ENCODE data around the gene PCF11.

The PCF11 gene, protein sequence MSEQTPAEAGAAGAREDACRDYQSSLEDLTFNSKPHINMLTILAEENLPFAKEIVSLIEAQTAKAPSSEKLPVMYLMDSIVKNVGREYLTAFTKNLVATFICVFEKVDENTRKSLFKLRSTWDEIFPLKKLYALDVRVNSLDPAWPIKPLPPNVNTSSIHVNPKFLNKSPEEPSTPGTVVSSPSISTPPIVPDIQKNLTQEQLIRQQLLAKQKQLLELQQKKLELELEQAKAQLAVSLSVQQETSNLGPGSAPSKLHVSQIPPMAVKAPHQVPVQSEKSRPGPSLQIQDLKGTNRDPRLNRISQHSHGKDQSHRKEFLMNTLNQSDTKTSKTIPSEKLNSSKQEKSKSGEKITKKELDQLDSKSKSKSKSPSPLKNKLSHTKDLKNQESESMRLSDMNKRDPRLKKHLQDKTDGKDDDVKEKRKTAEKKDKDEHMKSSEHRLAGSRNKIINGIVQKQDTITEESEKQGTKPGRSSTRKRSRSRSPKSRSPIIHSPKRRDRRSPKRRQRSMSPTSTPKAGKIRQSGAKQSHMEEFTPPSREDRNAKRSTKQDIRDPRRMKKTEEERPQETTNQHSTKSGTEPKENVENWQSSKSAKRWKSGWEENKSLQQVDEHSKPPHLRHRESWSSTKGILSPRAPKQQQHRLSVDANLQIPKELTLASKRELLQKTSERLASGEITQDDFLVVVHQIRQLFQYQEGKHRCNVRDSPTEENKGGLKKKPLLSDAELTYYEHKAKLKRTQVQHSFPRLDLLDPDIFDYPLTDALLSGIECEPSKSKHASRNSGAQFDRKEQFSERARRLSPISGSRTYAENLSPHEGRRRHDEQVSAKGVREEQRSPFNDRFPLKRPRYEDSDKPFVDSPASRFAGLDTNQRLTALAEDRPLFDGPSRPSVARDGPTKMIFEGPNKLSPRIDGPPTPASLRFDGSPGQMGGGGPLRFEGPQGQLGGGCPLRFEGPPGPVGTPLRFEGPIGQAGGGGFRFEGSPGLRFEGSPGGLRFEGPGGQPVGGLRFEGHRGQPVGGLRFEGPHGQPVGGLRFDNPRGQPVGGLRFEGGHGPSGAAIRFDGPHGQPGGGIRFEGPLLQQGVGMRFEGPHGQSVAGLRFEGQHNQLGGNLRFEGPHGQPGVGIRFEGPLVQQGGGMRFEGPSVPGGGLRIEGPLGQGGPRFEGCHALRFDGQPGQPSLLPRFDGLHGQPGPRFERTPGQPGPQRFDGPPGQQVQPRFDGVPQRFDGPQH (N-terminal part only)

DNA sequence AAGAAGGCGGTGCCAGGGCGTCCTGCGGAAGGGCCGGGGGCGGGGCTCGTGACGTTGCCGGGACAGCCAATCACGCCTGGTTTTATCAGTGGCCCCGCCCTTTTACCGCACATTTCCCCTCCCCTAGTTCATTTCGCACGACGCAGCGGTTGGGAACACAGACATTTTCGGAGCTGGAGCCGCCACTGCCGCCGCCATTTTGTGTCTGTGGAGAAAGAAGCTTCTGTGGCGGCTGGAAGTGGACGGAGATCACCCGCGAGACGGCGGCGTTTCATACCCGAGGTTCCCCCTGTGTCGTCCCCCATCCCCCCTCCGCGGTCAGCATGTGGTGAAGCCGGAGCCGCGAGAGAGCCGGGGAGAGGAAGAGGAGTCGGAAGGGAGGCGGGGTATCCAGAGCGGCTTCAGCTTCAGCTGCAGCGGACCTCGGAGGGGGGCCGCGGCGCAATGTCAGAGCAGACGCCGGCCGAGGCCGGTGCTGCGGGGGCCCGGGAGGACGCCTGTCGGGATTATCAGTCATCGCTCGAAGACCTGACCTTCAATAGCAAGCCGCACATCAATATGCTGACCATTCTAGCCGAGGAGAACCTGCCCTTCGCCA, at the start of gene PCF11:
PCF11 (plus strand) TSS at position 136 of the 598 bp plus-strand sequence; CDS start at position 445, 309 bp downstream.
- Histone ChIP-seq H3K9me3 (ENCODE audit: control insufficient read depth, insufficient read depth, low read length) (no peaks in the 10 kb centered on the region), H3K9ac (ENCODE audit: low read depth, low read length) (peak within 1 kb of the TSS; percentile 100), H3K4me1 (ENCODE audit: insufficient read depth, low read length) (peaks cover 6% of the 10 kb centered on the region)

DNA sequence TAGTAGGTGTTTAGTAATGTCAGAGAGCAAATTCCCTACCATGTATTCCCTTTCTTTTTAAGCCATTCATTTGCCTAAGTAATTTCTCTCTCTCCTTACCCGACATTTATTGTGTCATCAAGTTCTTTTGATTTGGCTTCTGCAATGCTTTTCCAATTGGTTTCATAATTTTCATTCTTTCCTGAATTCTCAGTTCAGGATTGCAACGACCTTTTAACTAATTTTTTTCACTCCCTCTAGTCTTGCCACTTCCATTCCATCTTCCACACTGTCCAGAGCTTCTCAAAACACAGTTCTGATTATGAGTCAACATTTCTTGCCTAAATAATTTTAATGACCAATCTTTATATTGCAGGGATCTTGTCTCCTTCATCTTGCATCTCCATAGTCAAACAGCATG, 44.0 kb upstream of the PCF11 start:
- H3K9me3 ChIP-seq (ENCODE audit: control insufficient read depth, insufficient read depth, low read length): no peaks in the 10 kb centered on the region
- no peaks in the 10 kb centered on the region for H3K36me3 ChIP-seq (ENCODE audit: insufficient read depth, low read length)
- H3K4me1 ChIP-seq (ENCODE audit: insufficient read depth, low read length): peaks cover 8% of the 10 kb centered on the region
- no peak overlapping the region for H3K9ac ChIP-seq (ENCODE audit: low read depth, low read length)

More for the DNA sequence above, at the start of gene PCF11:
- H3K36me3 ChIP-seq (ENCODE audit: insufficient read depth, low read length): no peaks in the 10 kb centered on the region

DNA sequence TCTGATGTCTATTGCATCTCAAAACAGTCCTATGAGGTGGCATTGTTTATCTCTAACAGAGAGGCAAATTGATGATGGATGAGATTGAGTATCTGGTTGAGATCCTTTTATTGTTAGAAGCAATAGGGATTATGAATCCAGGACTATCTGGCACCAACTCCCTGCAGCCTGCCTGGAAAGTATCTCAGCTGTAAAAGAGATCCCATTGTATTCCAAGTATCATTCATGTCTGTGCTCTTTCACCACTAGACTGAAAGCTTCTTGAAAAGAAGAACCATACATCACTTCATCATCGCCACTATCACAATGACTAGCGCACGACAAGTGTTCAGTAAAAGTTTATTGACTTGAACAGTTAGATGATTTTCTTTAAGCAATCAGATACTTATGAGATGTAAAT, 41.9 kb upstream of the PCF11 start:
- no peaks in the 10 kb centered on the region for H3K9me3 ChIP-seq (ENCODE audit: control insufficient read depth, insufficient read depth, low read length)
- H3K9ac ChIP-seq (ENCODE audit: low read depth, low read length): no peak overlapping the region
- H3K4me1 ChIP-seq (ENCODE audit: insufficient read depth, low read length): peaks cover 8% of the 10 kb centered on the region
- no peaks in the 10 kb centered on the region for H3K36me3 ChIP-seq (ENCODE audit: insufficient read depth, low read length)

DNA sequence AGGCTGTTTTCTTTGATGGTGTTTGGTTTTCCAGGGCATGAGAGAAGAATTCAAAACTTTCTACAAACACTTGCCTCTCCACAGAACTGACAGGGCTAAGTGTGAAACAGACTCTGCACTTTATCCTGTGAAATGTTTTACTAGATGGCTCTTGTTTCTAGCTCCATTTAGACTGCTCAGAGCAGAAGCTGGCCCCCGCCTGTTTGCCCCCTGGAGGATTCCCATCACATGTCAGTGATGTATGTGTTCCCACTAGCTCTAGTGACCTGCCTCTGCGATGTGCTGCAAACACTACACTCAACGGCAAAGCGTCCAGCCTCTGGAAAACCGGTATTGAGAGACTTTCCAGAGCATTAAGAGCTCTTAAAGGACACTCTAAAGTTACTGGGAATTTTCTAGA, 41.4 kb upstream of the PCF11 start:
- Histone ChIP-seq H3K9ac (ENCODE audit: low read depth, low read length) (no peak overlapping the region), H3K36me3 (ENCODE audit: insufficient read depth, low read length) (no peaks in the 10 kb centered on the region), H3K4me1 (ENCODE audit: insufficient read depth, low read length) (peaks cover 8% of the 10 kb centered on the region), H3K9me3 (ENCODE audit: control insufficient read depth, insufficient read depth, low read length) (no peaks in the 10 kb centered on the region)

DNA sequence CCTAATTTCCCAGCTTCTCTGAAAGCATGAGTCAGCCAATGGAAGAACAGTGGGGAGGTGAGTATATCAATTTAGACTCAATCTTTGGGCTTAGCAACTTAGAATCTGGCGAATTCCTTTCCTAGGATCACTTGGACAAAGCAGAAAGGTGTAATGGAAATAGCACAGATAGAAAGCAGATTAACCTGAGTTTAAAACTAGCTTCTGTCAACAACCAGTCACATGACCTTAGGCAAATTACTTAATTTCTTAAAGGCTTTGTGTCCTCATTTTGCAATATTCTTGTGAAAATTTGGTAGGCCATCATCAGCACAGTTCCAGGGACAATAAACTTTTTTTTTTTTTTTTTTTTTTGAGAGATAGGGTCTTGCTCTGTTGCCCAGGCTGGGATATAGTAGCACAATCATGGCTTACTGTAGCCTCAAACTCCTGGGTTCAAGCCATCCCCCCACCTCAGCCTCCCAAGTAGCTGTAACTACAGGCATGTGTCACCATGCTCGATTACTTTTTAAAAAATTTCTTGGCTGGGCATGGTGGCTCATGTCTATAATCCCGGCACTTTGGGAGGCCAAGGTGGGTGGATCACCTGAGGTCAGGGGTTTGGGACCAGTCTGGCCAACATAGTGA, 40.8 kb upstream of the PCF11 start:
- Histone ChIP-seq H3K9me3 (ENCODE audit: control insufficient read depth, insufficient read depth, low read length) (no peaks in the 10 kb centered on the region), H3K9ac (ENCODE audit: low read depth, low read length) (no peak overlapping the region), H3K4me1 (ENCODE audit: insufficient read depth, low read length) (peaks cover 8% of the 10 kb centered on the region), H3K36me3 (ENCODE audit: insufficient read depth, low read length) (no peaks in the 10 kb centered on the region)

DNA sequence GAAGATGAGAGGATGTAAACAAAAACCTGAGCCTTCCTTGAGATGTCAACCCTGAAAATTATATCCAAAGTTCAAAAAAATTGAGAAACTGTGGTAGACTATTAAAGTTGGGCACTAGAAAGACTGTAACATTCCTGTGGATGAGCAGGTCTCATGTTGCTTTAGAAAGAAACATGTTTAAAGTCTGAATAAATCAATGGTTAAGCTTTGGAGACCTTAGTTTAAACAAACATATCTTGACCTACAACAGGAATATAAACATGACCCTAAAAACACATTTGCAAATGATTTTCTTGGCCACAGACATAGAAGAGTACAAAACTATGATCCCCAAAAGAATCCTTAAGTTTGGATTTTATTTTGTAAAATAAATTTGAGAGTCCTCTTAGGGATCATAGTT, 38.1 kb upstream of the PCF11 start:
- no peaks in the 10 kb centered on the region for H3K36me3 ChIP-seq (ENCODE audit: insufficient read depth, low read length)
- H3K9me3 ChIP-seq (ENCODE audit: control insufficient read depth, insufficient read depth, low read length): no peaks in the 10 kb centered on the region
- H3K9ac ChIP-seq (ENCODE audit: low read depth, low read length): no peak overlapping the region
- peaks cover 8% of the 10 kb centered on the region for H3K4me1 ChIP-seq (ENCODE audit: insufficient read depth, low read length)

DNA sequence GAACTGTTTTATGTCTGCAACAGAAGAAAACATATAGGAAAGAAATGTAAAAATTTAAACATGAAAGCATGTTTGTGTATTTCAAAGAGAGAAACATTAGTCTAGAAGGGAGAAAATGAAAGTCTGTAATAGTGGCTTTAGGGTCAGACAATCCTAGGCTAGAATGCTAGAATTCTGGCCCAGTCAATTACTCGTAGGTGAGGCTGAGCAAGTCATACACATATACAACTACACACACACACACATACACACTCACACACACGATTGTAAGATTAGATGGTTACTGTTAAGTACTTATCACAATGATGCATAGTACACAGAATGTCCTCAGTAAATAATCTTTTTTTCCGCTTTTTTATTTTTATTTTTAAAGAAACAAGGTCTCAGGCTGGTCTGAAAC, 37.7 kb upstream of the PCF11 start:
- H3K9ac ChIP-seq (ENCODE audit: low read depth, low read length): no peak overlapping the region
- peaks cover 8% of the 10 kb centered on the region for H3K4me1 ChIP-seq (ENCODE audit: insufficient read depth, low read length)
- H3K36me3 ChIP-seq (ENCODE audit: insufficient read depth, low read length): no peaks in the 10 kb centered on the region
- H3K9me3 ChIP-seq (ENCODE audit: control insufficient read depth, insufficient read depth, low read length): no peaks in the 10 kb centered on the region

DNA sequence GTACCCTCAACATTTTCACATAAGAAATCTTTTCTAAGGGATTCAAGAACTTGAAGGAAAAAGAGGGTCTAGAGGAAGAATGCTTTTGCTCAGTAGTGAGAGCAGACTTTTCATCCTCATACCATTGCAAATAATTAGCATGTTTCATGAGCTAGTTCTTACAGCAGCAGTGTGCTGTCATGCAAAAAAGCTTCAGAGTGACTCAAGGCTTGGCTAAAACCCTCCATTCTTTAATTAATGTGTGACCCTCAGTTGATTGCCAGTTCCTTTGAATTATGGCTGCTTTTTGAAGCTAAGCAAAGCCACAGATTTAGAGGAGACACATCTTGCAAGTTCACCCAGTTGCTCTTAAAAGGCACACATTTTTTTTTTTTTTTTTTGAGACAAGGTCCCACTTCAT, 36.6 kb upstream of the PCF11 start:
- H3K9ac ChIP-seq (ENCODE audit: low read depth, low read length): no peak overlapping the region
- peaks cover 7% of the 10 kb centered on the region for H3K4me1 ChIP-seq (ENCODE audit: insufficient read depth, low read length)
- no peaks in the 10 kb centered on the region for H3K36me3 ChIP-seq (ENCODE audit: insufficient read depth, low read length)
- H3K9me3 ChIP-seq (ENCODE audit: control insufficient read depth, insufficient read depth, low read length): no peaks in the 10 kb centered on the region

DNA sequence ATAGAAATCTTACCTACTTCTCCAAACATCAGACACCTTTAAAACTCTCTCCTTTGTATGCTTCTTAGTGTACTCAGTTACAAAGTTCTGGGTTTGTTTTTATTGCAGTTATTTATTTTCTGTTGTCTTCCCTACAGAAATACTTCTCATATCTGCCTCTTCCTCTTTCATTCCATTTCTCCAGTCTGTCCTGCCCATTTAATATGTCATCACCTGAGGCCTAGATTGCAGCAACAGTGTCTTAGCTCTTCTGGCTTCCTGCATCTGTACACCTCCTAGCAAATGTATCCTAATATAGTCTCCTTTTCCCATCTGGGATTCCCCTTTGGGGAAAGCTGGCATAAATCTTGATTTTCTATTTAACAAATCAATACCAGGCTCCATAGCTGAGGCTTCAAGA, 34.9 kb upstream of the PCF11 start:
- no peaks in the 10 kb centered on the region for H3K36me3 ChIP-seq (ENCODE audit: insufficient read depth, low read length)
- H3K4me1 ChIP-seq (ENCODE audit: insufficient read depth, low read length): no peaks in the 10 kb centered on the region
- H3K9me3 ChIP-seq (ENCODE audit: control insufficient read depth, insufficient read depth, low read length): no peaks in the 10 kb centered on the region
- H3K9ac ChIP-seq (ENCODE audit: low read depth, low read length): no peak overlapping the region

DNA sequence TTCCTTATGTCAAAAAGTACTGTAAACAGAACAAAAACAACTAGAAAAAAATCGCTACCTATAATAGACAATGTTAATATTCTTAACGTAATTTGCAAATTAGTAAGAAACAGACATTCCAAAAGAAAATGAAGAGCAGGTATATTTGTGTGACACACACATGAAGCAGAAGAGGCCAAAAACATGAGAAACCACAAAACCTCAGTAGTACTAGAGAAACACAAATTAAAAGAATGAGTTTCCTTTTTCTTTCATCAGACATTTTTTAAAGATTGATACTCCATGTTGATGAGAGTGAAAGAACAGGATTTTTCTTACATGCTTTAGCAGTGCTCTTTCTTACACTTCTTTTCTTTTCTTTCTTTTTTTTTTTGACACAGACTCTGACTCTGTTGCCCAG, 34.2 kb upstream of the PCF11 start:
- Histone ChIP-seq H3K36me3 (ENCODE audit: insufficient read depth, low read length) (no peaks in the 10 kb centered on the region), H3K9ac (ENCODE audit: low read depth, low read length) (no peak overlapping the region), H3K4me1 (ENCODE audit: insufficient read depth, low read length) (no peaks in the 10 kb centered on the region), H3K9me3 (ENCODE audit: control insufficient read depth, insufficient read depth, low read length) (no peaks in the 10 kb centered on the region)

DNA sequence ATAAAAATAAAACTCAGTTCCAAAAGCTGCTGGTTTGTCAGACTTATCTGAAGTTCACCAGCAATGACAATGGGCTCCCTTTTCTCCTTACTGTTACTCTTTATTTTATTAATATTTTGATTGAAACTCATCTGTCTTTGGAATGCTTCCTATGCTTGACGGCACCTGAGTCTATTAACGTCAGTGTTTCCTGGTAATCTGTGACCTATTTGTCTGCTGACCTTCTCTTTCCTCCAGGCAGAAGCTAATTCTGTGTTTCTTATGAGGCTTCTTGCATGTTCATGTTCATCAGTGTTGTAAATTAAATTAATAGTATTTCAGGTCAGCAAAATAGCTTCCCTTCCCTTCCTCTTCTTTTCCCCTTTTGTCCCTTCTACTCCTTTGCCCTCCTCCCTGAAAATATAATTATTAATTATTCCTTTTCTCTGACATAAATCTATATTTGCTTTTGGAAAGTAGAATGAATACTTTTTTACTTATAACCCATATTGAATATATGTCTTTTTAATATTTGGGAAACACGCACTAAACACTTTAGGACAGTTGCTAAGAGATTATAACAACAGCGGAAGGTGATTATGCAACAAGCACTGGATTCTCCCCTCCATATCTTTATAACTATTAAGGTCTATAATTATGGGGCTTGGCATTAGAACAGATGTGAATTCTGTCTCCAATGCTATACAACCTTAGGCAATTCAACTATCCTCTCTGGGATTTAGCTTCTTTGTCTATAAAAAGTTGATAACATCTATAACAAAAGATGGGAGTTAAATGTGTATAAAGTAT, 32.1 kb upstream of the PCF11 start:
- Histone ChIP-seq H3K9ac (ENCODE audit: low read depth, low read length) (no peak overlapping the region), H3K36me3 (ENCODE audit: insufficient read depth, low read length) (no peaks in the 10 kb centered on the region), H3K4me1 (ENCODE audit: insufficient read depth, low read length) (no peaks in the 10 kb centered on the region), H3K9me3 (ENCODE audit: control insufficient read depth, insufficient read depth, low read length) (no peaks in the 10 kb centered on the region)

DNA sequence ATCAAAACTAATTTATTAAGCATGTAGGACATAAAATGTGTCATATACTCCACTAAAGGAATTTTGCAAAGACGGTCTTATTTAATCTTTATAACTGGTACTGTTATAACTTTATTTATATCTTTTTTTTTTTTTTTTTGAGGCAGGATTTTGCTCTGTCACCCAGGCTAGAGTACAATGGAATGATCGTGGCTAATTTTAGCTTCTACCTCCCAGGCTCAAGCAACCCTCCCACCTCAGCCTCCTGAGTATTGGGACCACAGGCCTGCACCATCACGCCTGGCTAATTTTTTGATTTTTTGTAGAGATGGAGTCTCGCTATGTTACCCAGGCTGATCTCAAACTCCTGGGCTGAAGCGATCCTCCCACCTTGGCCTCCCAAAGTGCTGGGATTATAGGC, 31.4 kb upstream of the PCF11 start:
- Histone ChIP-seq H3K4me1 (ENCODE audit: insufficient read depth, low read length) (no peaks in the 10 kb centered on the region), H3K9ac (ENCODE audit: low read depth, low read length) (no peak overlapping the region), H3K9me3 (ENCODE audit: control insufficient read depth, insufficient read depth, low read length) (no peaks in the 10 kb centered on the region), H3K36me3 (ENCODE audit: insufficient read depth, low read length) (no peaks in the 10 kb centered on the region)

DNA sequence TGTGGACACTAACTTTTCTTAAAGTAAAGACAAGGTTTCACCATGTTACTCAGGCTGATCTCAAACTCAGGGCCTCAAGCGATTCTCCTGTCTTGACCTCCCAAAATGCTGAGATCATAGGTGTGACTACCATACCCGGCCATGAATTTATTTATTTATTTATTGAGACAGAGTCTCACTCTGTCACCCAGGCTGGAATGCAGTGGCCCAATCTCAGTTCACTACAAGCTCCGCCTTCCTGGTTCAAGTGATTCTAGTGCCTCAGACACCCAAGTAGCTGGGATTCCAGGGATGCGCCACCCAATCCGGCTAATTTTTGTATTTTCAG, 29.7 kb upstream of the PCF11 start:
- no peaks in the 10 kb centered on the region; the same call in 1 of the 2 replicates for H3K9me3 ChIP-seq (ENCODE audit: control insufficient read depth, insufficient read depth, low read length)
- no peak overlapping the region for H3K9ac ChIP-seq (ENCODE audit: low read depth, low read length)
- H3K4me1 ChIP-seq (ENCODE audit: insufficient read depth, low read length): no peaks in the 10 kb centered on the region
- H3K36me3 ChIP-seq (ENCODE audit: insufficient read depth, low read length): no peaks in the 10 kb centered on the region
